ENCODE measurements around the gene MFSD1.

DNA sequence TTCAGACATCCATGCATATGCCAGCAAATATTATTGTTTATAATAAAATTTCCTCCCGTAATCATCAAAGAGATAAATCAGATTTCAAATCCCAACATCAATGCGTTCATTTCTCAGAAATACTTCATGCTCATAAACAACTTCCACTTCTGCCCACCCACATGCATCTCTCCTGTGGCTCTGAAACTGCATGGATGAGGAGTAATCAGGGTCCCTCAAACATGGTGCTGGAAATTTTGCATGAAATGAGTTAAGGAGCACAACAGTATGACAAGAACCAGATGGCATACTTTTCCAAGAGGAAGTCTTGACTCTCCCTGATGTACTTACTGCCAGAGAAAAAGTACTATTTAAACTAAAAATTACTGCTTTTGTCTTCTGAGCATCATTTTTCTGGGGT lies 26.9 kb upstream of the MFSD1 start:
- TF ChIP-seq, protein P1, sequence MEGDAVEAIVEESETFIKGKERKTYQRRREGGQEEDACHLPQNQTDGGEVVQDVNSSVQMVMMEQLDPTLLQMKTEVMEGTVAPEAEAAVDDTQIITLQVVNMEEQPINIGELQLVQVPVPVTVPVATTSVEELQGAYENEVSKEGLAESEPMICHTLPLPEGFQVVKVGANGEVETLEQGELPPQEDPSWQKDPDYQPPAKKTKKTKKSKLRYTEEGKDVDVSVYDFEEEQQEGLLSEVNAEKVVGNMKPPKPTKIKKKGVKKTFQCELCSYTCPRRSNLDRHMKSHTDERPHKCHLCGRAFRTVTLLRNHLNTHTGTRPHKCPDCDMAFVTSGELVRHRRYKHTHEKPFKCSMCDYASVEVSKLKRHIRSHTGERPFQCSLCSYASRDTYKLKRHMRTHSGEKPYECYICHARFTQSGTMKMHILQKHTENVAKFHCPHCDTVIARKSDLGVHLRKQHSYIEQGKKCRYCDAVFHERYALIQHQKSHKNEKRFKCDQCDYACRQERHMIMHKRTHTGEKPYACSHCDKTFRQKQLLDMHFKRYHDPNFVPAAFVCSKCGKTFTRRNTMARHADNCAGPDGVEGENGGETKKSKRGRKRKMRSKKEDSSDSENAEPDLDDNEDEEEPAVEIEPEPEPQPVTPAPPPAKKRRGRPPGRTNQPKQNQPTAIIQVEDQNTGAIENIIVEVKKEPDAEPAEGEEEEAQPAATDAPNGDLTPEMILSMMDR (IDR thresholded peaks at IDR 0.05; ENCODE audit: low read depth, low read length) = no peak
- TF ChIP-seq POLR2A (IDR thresholded peaks at IDR 0.05; ENCODE audit: extremely low read depth, insufficient read length) = no peak
- TF ChIP-seq, protein P2, sequence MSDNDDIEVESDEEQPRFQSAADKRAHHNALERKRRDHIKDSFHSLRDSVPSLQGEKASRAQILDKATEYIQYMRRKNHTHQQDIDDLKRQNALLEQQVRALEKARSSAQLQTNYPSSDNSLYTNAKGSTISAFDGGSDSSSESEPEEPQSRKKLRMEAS (IDR thresholded peaks at IDR 0.05; ENCODE audit: low read depth, low read length) = no peak
- TF ChIP-seq MYC (IDR thresholded peaks at IDR 0.05; ENCODE audit: low read depth, low read length) = no peak
